Mesenchymal stem cell (in vitro differentiated cells and primary cell): ENCODE results near the gene PSMF1.
"Not testable (repeated sequence)": the region's sequence is repeated elsewhere in the genome, so short reads cannot be mapped to it uniquely, and the experiment has no call there.

ENCODE experiments used
- DNase-seq: peaks from one replicate; pipeline ENCODE4 v3.0.0-alpha.2; 2013
- H2AFZ ChIP-seq: one replicate; pipeline ENCODE4 v1.6.1; 2013; ENCODE audit warnings: low read depth, mild to moderate bottlenecking, control low read depth, inconsistent platforms, low read length, moderate library complexity
- H2AK5ac ChIP-seq: 2 replicates; pipeline ENCODE4 v1.6.1; 2013; ENCODE audit warnings: low read length, moderate library complexity, mild to moderate bottlenecking, inconsistent platforms; ENCODE audit not compliant: severe bottlenecking
- H2BK120ac ChIP-seq: one replicate; pipeline ENCODE4 v1.6.1; 2013; ENCODE audit warnings: low read depth, mild to moderate bottlenecking, inconsistent platforms, low read length, moderate library complexity
- H2BK12ac ChIP-seq, 2 experiments: one replicate each; pipeline ENCODE4 v1.6.1; 2013; ENCODE audit warnings: inconsistent platforms in 2 of 2, low read length in 2 of 2, mild to moderate bottlenecking in 2 of 2, moderate library complexity in 2 of 2, control low read depth in 1 of 2
- H2BK15ac ChIP-seq: one replicate; pipeline ENCODE4 v1.6.1; 2013; ENCODE audit warnings: mild to moderate bottlenecking, low read depth, inconsistent platforms; ENCODE audit not compliant: poor library complexity, severe bottlenecking
- H2BK5ac ChIP-seq: 2 replicates; pipeline ENCODE4 v1.6.1; 2013; ENCODE audit warnings: low read depth, mild to moderate bottlenecking, low read length, control low read depth, inconsistent platforms; ENCODE audit not compliant: poor library complexity, severe bottlenecking
- H3K14ac ChIP-seq, 2 experiments: one replicate each; pipeline ENCODE4 v1.6.1; 2013; ENCODE audit warnings: inconsistent platforms in 2 of 2, low read length in 2 of 2, control low read depth in 1 of 2, mild to moderate bottlenecking in 1 of 2, moderate library complexity in 1 of 2
- H3K18ac ChIP-seq, 2 experiments: one replicate each; pipeline ENCODE4 v1.6.1; 2013; ENCODE audit warnings: inconsistent platforms in 2 of 2, low read length in 2 of 2, control low read depth in 1 of 2, low read depth in 1 of 2, mild to moderate bottlenecking in 1 of 2
- H3K23ac ChIP-seq, 2 experiments: one replicate each; pipeline ENCODE4 v1.6.1; 2013; ENCODE audit warnings: inconsistent platforms in 2 of 2, low read length in 2 of 2, mild to moderate bottlenecking in 2 of 2, moderate library complexity in 2 of 2, control low read depth in 1 of 2
- H3K27ac ChIP-seq: 2 replicates; pipeline ENCODE4 v1.5.1; 2013; ENCODE audit warnings: mild to moderate bottlenecking, moderate library complexity, low read length, control low read depth, inconsistent platforms; ENCODE audit not compliant: poor library complexity, severe bottlenecking
- H3K27me3 ChIP-seq, 2 experiments: 2 replicates each; pipeline versions ENCODE4 v1.6.1 to v1.7.0; 2013; ENCODE audit warnings: low read length in 2 of 2, mild to moderate bottlenecking in 2 of 2, moderate library complexity in 2 of 2, control low read depth in 1 of 2, inconsistent platforms in 1 of 2; ENCODE audit not compliant: control insufficient read depth in 1 of 2, insufficient read depth in 1 of 2
- H3K36me3 ChIP-seq, 2 experiments: 2 replicates each; pipeline versions ENCODE4 v1.6.1 to v1.7.0; 2013; ENCODE audit warnings: low read length in 2 of 2, control low read depth in 1 of 2, inconsistent platforms in 1 of 2, low read depth in 1 of 2, mild to moderate bottlenecking in 1 of 2; ENCODE audit not compliant: insufficient read depth in 2 of 2, control insufficient read depth in 1 of 2
- H3K4ac ChIP-seq, 2 experiments: one replicate each; pipeline ENCODE4 v1.6.1; 2013; ENCODE audit warnings: inconsistent platforms in 2 of 2, low read length in 2 of 2, mild to moderate bottlenecking in 2 of 2, moderate library complexity in 2 of 2, control low read depth in 1 of 2, low read depth in 1 of 2
- H3K4me1 ChIP-seq: 2 replicates; pipeline ENCODE4 v1.6.1; 2013; ENCODE audit warnings: low read depth, low read length, control low read depth; ENCODE audit not compliant: control insufficient read depth, insufficient read depth
- H3K4me2 ChIP-seq: 2 replicates; pipeline ENCODE4 v1.6.1; 2013; ENCODE audit warnings: low read length, mild to moderate bottlenecking, inconsistent platforms; ENCODE audit not compliant: poor library complexity, severe bottlenecking
- H3K4me3 ChIP-seq, 2 experiments: 2 replicates each; pipeline versions ENCODE4 v1.5.1 to v1.7.0; 2013; ENCODE audit warnings: low read length in 2 of 2, mild to moderate bottlenecking in 2 of 2, control low read depth in 1 of 2, low read depth in 1 of 2; ENCODE audit not compliant: insufficient read depth in 1 of 2
- H3K79me1 ChIP-seq: replicated peaks from 2 replicates; pipeline ENCODE4 v1.6.1; 2013; ENCODE audit warnings: mild to moderate bottlenecking, control low read depth, low read length, inconsistent platforms; ENCODE audit not compliant: poor library complexity, severe bottlenecking
- H3K9ac ChIP-seq: 2 replicates; pipeline ENCODE4 v1.7.0; 2013; ENCODE audit warnings: mild to moderate bottlenecking, low read length, moderate library complexity
- H3K9me3 ChIP-seq: 2 replicates; pipeline ENCODE4 v1.7.0; 2013; ENCODE audit warnings: mild to moderate bottlenecking, low read length; ENCODE audit not compliant: control insufficient read depth
- H4K8ac ChIP-seq: one replicate; pipeline ENCODE4 v1.6.1; 2013; ENCODE audit warnings: inconsistent platforms, mild to moderate bottlenecking, low read length, moderate library complexity
- H4K91ac ChIP-seq: one replicate; pipeline ENCODE4 v1.6.1; 2013; ENCODE audit warnings: mild to moderate bottlenecking, low read length, inconsistent platforms
- WGBS: methylation state at CpG from one replicate; pipeline ENCODE4 v1.1.7; 2013; ENCODE audit warnings: mixed read lengths; 5-methylcytosine and 5-hydroxymethylcytosine counted together

PSMF1 gene

GRCh38 chr20:1216527-1217427 is 98.4 kb downstream of the PSMF1 start:
- WGBS = 86% methylated on average over 19 of the region's 19 CpGs
- not testable (repeated sequence) for DNase-seq

More at GRCh38 chr20:1216527-1217427, 98.4 kb downstream of the PSMF1 start:
- H2BK5ac ChIP-seq, H4K91ac ChIP-seq, H3K9ac ChIP-seq, H2BK15ac ChIP-seq, H2BK120ac ChIP-seq, H3K18ac ChIP-seq, H3K36me3 ChIP-seq, H3K4me1 ChIP-seq, H3K14ac ChIP-seq, H2AFZ ChIP-seq, H3K4ac ChIP-seq, H2AK5ac ChIP-seq, H3K4me3 ChIP-seq, H3K79me1 ChIP-seq, H3K23ac ChIP-seq, H3K27ac ChIP-seq, H4K8ac ChIP-seq, H3K9me3 ChIP-seq, H2BK12ac ChIP-seq, H3K4me2 ChIP-seq: not testable (repeated sequence)
- H3K27me3 ChIP-seq = peaks cover 0 to 24% of the 10 kb centered on the region in 2 experiments
